SK-N-SH (cell line): Measurements from ENCODE around the gene MAPK1. TPM values are rescaled to one million over a fixed set of nuclear protein-coding genes. Genes with fewer than 3 reads are reported as not detected.

Experiments used
- CTCF ChIA-PET: fragments of 300-600, 350-600 bp; formaldehyde crosslinking; extraction: SDS; loops from one replicate; lab custom pipeline; 2021; lab: Yijun Ruan, JAX
- POLR2A ChIA-PET: fragments of 350-600 bp; sonication (Branson Sonifier 250); formaldehyde crosslinking; extraction: SDS; loops from one replicate; lab custom pipeline; 2020; ENCODE audit warnings: antibody characterized with exemption, inconsistent platforms; lab: Yijun Ruan, JAX
- DNase-seq: peaks from one replicate; pipeline ENCODE4 v3.0.0; 2012
- H2AFZ ChIP-seq: fragments of 200-600 bp; sonication (generic); 2 replicates; pipeline ENCODE4 v1.8.1; 2016; ENCODE audit warnings: antibody characterized with exemption, mild to moderate bottlenecking, low read depth
- H3F3A ChIP-seq: fragments of 200-600 bp; sonication (generic); replicated peaks from 2 replicates; pipeline ENCODE3; 2016; ENCODE audit warnings: antibody characterized with exemption, mild to moderate bottlenecking; ENCODE audit not compliant: insufficient read depth
- H3K27ac ChIP-seq, 2 experiments: fragments of 200-500 bp in 1 of 2; fragments of 200-600 bp in 1 of 2; sonication (Bioruptor generic) in 1 of 2; sonication (generic), shearing (Covaris generic) in 1 of 2; 2 replicates each; pipeline versions ENCODE4 v1.5.1 to v1.6.1; 2014 to 2016; ENCODE audit warnings: low read depth in 2 of 2, inconsistent platforms in 1 of 2, low read length in 1 of 2, mild to moderate bottlenecking in 1 of 2, mixed read lengths in 1 of 2
- H3K27me3 ChIP-seq: fragments of 200-600 bp; sonication (generic), shearing (Covaris generic); 2 replicates; pipeline ENCODE4 v1.6.1; 2016; ENCODE audit warnings: mixed run types; ENCODE audit not compliant: insufficient read depth
- H3K36me3 ChIP-seq, 2 experiments: fragments of 200-500 bp in 1 of 2; fragments of 200-600 bp in 1 of 2; sonication (Bioruptor generic) in 1 of 2; sonication (generic) in 1 of 2; replicated peaks in 1 of 2; 2 replicates each; pipeline versions ENCODE3 to v1.5.1; 2014 to 2016; ENCODE audit warnings: low read length in 1 of 2, mild to moderate bottlenecking in 1 of 2; ENCODE audit not compliant: insufficient read depth in 2 of 2, control insufficient read depth in 1 of 2
- H3K4me1 ChIP-seq, 2 experiments: fragments of 200-500 bp in 1 of 2; fragments of 200-600 bp in 1 of 2; sonication (Bioruptor generic) in 1 of 2; sonication (generic), shearing (Covaris generic) in 1 of 2; 2 replicates each; pipeline versions ENCODE4 v1.5.1 to v1.6.1; 2014 to 2016; ENCODE audit warnings: low read depth in 1 of 2, low read length in 1 of 2, mixed run types in 1 of 2; ENCODE audit not compliant: insufficient read depth in 2 of 2, control insufficient read depth in 1 of 2
- H3K4me2 ChIP-seq: fragments of 200-600 bp; sonication (generic), shearing (Covaris generic); 2 replicates; pipeline ENCODE4 v1.6.1; 2017; ENCODE audit warnings: mixed run types
- H3K4me3 ChIP-seq, 2 experiments: fragments of 200-500 bp in 1 of 2; fragments of 200-600 bp in 1 of 2; sonication (Bioruptor generic) in 1 of 2; sonication (generic), shearing (Covaris generic) in 1 of 2; 2 replicates each; pipeline versions ENCODE4 v1.5.1 to v1.8.1; 2014 to 2016; ENCODE audit warnings: low read depth in 2 of 2, inconsistent platforms in 1 of 2, low read length in 1 of 2, mild to moderate bottlenecking in 1 of 2, mixed read lengths in 1 of 2, moderate library complexity in 1 of 2
- H3K79me2 ChIP-seq: fragments of 200-600 bp; sonication (generic); 2 replicates; pipeline ENCODE4 v1.8.1; 2017; ENCODE audit warnings: mild to moderate bottlenecking; ENCODE audit not compliant: insufficient read depth
- H3K9ac ChIP-seq: fragments of 200-600 bp; sonication (generic); 2 replicates; pipeline ENCODE4 v1.6.1; 2017; ENCODE audit warnings: mixed run types
- H3K9me2 ChIP-seq: fragments of 200-600 bp; sonication (generic); 2 replicates; pipeline ENCODE4 v1.6.1; 2017; ENCODE audit warnings: mixed run types
- H3K9me3 ChIP-seq: fragments of 200-600 bp; sonication (generic); 2 replicates; pipeline ENCODE4 v1.6.1; 2017; ENCODE audit warnings: mixed run types, mild to moderate bottlenecking, moderate library complexity
- H4K20me1 ChIP-seq: fragments of 200-600 bp; sonication (generic); 2 replicates; pipeline ENCODE4 v1.6.1; 2017; ENCODE audit warnings: mild to moderate bottlenecking, mixed run types; ENCODE audit not compliant: insufficient read depth
- EZH2phosphoT487 ChIP-seq: fragments of 200-600 bp; sonication (generic); IDR thresholded peaks from 2 replicates; pipeline ENCODE4 v1.6.1; 2017; ENCODE audit warnings: low read depth, mixed run types, mild to moderate bottlenecking, antibody characterized with exemption, moderate library complexity, borderline replicate concordance
- FOSL2 ChIP-seq: IDR thresholded peaks from 2 replicates; pipeline ENCODE4 v1.4.0; 2012; ENCODE audit warnings: low read depth, mild to moderate bottlenecking, moderate library complexity, borderline replicate concordance
- FOXJ3 ChIP-seq: sonication (generic); formaldehyde crosslinking; IDR thresholded peaks from 2 replicates; pipeline ENCODE4 v1.5.1; 2020; ENCODE audit warnings: mild to moderate bottlenecking, missing genetic modification reagents
- FOXM1 ChIP-seq: IDR thresholded peaks from 2 replicates; pipeline ENCODE4 v1.4.0; 2012; ENCODE audit warnings: low read depth, mild to moderate bottlenecking
- GATA2 ChIP-seq: sonication (generic); formaldehyde crosslinking; IDR thresholded peaks from 2 replicates; pipeline ENCODE4 v1.5.0; 2020; ENCODE audit warnings: mild to moderate bottlenecking, missing genetic modification reagents
- IRF3 ChIP-seq: fragments of 150-350 bp; IDR thresholded peaks from 2 replicates; pipeline ENCODE4 v1.6.1; 2016; ENCODE audit warnings: mild to moderate bottlenecking, low read depth, low read length
- MAX ChIP-seq: IDR thresholded peaks from 2 replicates; pipeline ENCODE4 v1.4.0; 2012; ENCODE audit warnings: low read depth
- MEF2A ChIP-seq: IDR thresholded peaks from 2 replicates; pipeline ENCODE4 v1.4.0; 2012; ENCODE audit warnings: low read depth, borderline replicate concordance
- NRF1 ChIP-seq: IDR thresholded peaks from 2 replicates; pipeline ENCODE4 v1.6.1; 2012; ENCODE audit warnings: low read depth, mild to moderate bottlenecking, low read length
- RAD21 ChIP-seq: IDR thresholded peaks from 2 replicates; pipeline ENCODE4 v1.6.1; 2012; ENCODE audit warnings: mild to moderate bottlenecking, low read length
- RCOR1 ChIP-seq: fragments of 150-350 bp; IDR thresholded peaks from 2 replicates; pipeline ENCODE4 v1.6.1; 2017; ENCODE audit warnings: antibody characterized with exemption, low read length
- REST ChIP-seq: IDR thresholded peaks from 2 replicates; pipeline ENCODE4 v1.6.1; 2012; ENCODE audit warnings: mild to moderate bottlenecking, low read depth, low read length, moderate library complexity
- RXRA ChIP-seq: IDR thresholded peaks from 2 replicates; pipeline ENCODE4 v1.4.0; 2012; ENCODE audit warnings: low read depth, mild to moderate bottlenecking, borderline replicate concordance
- TCF12 ChIP-seq: IDR thresholded peaks from 2 replicates; pipeline ENCODE4 v1.4.0; 2012
- TEAD4 ChIP-seq: IDR thresholded peaks from 2 replicates; pipeline ENCODE4 v1.4.0; 2012; ENCODE audit warnings: mild to moderate bottlenecking, borderline replicate concordance; ENCODE audit not compliant: insufficient read depth
- YY1 ChIP-seq: IDR thresholded peaks from 2 replicates; pipeline ENCODE4 v1.4.0; 2012; ENCODE audit warnings: low read depth, mild to moderate bottlenecking
- WGBS: methylation state at CpG from one replicate; pipeline ENCODE4 v1.1.6; 2017; ENCODE audit warnings: low lambda C conversion rate; 5-methylcytosine and 5-hydroxymethylcytosine counted together
- polyA plus RNA-seq, 3 experiments: library from polyadenylated mRNA; depleted of rRNA; stranded (reverse); fragments of >200 nt; gene quantifications; 2 replicates each; pipeline ENCODE4 v1.2.3, GENCODE V29; 2012
- TF ChIP-seq, protein P1 (sequence below): fragments of 200-600 bp; sonication (generic); IDR thresholded peaks from 2 replicates; pipeline ENCODE4 v1.6.1; 2017; ENCODE audit warnings: antibody characterized with exemption, mild to moderate bottlenecking, moderate library complexity

The MAPK1 gene
- polyA plus RNA-seq, 1 of the 3 experiments (the other 2 are of a cell fraction): 25.6 TPM

- TF ChIP-seq REST (no peak), TCF12 (no peak), RCOR1 (no peak), IRF3 (no peak), MEF2A (no peak)
Observed at GRCh38 chr22:21858025-21858764, 9.2 kb downstream of the MAPK1 start (continued).

GRCh38 chr22:21857481-21857914, 9.9 kb downstream of the MAPK1 start:
- no peaks in the 10 kb centered on the region for H3F3A ChIP-seq
- 94% methylated on average over 4 of the region's 4 CpGs for WGBS
- H3K9me2 ChIP-seq: no peaks in the 10 kb centered on the region
- POLR2A ChIA-PET: no interaction called here
- no peak overlapping the region for H3K4me2 ChIP-seq
- H3K79me2 ChIP-seq: peaks cover 100% of the 10 kb centered on the region
- H3K9me3 ChIP-seq: no peaks in the 10 kb centered on the region
- H3K9ac ChIP-seq: no peak overlapping the region
- TF ChIP-seq EZH2phosphoT487: no peak
- TF ChIP-seq FOSL2: no peak
- no peak for TF ChIP-seq RCOR1
- no peak for TF ChIP-seq YY1
- no peak for TF ChIP-seq RAD21
- TF ChIP-seq TCF12: no peak
- TF ChIP-seq GATA2 (CRISPR knock-in tag): no peak
- TF ChIP-seq, protein P1, sequence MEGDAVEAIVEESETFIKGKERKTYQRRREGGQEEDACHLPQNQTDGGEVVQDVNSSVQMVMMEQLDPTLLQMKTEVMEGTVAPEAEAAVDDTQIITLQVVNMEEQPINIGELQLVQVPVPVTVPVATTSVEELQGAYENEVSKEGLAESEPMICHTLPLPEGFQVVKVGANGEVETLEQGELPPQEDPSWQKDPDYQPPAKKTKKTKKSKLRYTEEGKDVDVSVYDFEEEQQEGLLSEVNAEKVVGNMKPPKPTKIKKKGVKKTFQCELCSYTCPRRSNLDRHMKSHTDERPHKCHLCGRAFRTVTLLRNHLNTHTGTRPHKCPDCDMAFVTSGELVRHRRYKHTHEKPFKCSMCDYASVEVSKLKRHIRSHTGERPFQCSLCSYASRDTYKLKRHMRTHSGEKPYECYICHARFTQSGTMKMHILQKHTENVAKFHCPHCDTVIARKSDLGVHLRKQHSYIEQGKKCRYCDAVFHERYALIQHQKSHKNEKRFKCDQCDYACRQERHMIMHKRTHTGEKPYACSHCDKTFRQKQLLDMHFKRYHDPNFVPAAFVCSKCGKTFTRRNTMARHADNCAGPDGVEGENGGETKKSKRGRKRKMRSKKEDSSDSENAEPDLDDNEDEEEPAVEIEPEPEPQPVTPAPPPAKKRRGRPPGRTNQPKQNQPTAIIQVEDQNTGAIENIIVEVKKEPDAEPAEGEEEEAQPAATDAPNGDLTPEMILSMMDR: no peak
- TF ChIP-seq RXRA: no peak
- no peak for TF ChIP-seq REST
- no peak for TF ChIP-seq FOXJ3 (CRISPR knock-in tag)
- no peak for TF ChIP-seq TEAD4
- TF ChIP-seq MAX: no peak
- no peak for TF ChIP-seq FOXM1
- no peak for TF ChIP-seq NRF1
- H2AFZ ChIP-seq: no peak overlapping the region
- no peak overlapping the region for H3K4me3 ChIP-seq
- H3K27ac ChIP-seq: no peak overlapping the region
- no peaks in the 10 kb centered on the region for H3K36me3 ChIP-seq
- H3K27me3 ChIP-seq: no peaks in the 10 kb centered on the region
- H4K20me1 ChIP-seq: peaks cover 100% of the 10 kb centered on the region
- CTCF ChIA-PET: interaction anchor here (0.9 kb wide), 1 partner anchor 81 kb away, joined by 5 read pairs; no protein-coding TSS in a partner anchor
- H3K4me1 ChIP-seq: peaks cover 3 to 9% of the 10 kb centered on the region in 2 experiments; a peak in 2 of 4 replicates
- no peak for DNase-seq
